H1 (cell line): Measurements from ENCODE around the gene FOXA2. TPM values are rescaled to one million over a fixed set of nuclear protein-coding genes. Genes with fewer than 3 reads are reported as not detected.

Experiments
- CTCF ChIA-PET: fragments of 300-600 bp; sonication (Branson Sonifier 250); formaldehyde crosslinking; loops from one replicate; lab custom pipeline; 2021; ENCODE audit not compliant: partially characterized antibody; lab: Charles Lee
- POLR2A ChIA-PET: fragments of 300-600 bp; sonication (Branson Sonifier 250); formaldehyde crosslinking; loops from one replicate; lab custom pipeline; 2021; ENCODE audit warnings: inconsistent platforms; ENCODE audit not compliant: partially characterized antibody; lab: Charles Lee
- DNase-seq, 2 experiments: peaks; one replicate each; pipeline versions ENCODE4 v3.0.0 to v3.0.0-alpha.2; 2010 to 2022; ENCODE audit warnings: low spot score in 2 of 2, low read depth in 1 of 2, mixed read lengths in 1 of 2
- FAIRE-seq: peaks from 2 replicates; lab custom pipeline; 2011; peaks lifted over from hg19 to GRCh38; lab: Jason Lieb, UNC
- H2AFZ ChIP-seq: 2 replicates; pipeline ENCODE4 v1.8.1; 2012; ENCODE audit warnings: low read length, inconsistent platforms
- H2AK5ac ChIP-seq: 2 replicates; pipeline ENCODE4 v1.6.1; 2013; ENCODE audit warnings: low read depth, low read length
- H2BK120ac ChIP-seq: replicated peaks from 2 replicates; pipeline ENCODE3; 2013; ENCODE audit warnings: low read depth, low read length, inconsistent platforms
- H2BK12ac ChIP-seq: 2 replicates; pipeline ENCODE4 v1.6.1; 2013; ENCODE audit warnings: low read depth, low read length
- H2BK15ac ChIP-seq: 2 replicates; pipeline ENCODE4 v1.6.1; 2013; ENCODE audit warnings: low read length
- H2BK20ac ChIP-seq: 2 replicates; pipeline ENCODE4 v1.6.1; 2013; ENCODE audit warnings: low read length
- H2BK5ac ChIP-seq: 2 replicates; pipeline ENCODE4 v1.6.1; 2013; ENCODE audit warnings: low read depth, low read length
- H3K14ac ChIP-seq: 2 replicates; pipeline ENCODE4 v1.6.1; 2013; ENCODE audit warnings: inconsistent platforms; ENCODE audit not compliant: insufficient read length
- H3K18ac ChIP-seq: 2 replicates; pipeline ENCODE4 v1.6.1; 2013; ENCODE audit warnings: low read length; ENCODE audit errors: extremely low read depth
- H3K23ac ChIP-seq: 2 replicates; pipeline ENCODE4 v1.6.1; 2013; ENCODE audit warnings: inconsistent platforms; ENCODE audit not compliant: insufficient read length
- H3K23me2 ChIP-seq: 2 replicates; pipeline ENCODE4 v1.6.1; 2013; ENCODE audit warnings: low read depth, low read length
- H3K27ac ChIP-seq: 2 replicates; pipeline ENCODE4 v1.6.1; 2011; ENCODE audit warnings: low read depth, low read length, inconsistent platforms
- H3K27me3 ChIP-seq, 4 experiments: replicated peaks in 1 of 4; 1 replicate in 1 of 4; 2 replicates in 3 of 4; pipeline versions ENCODE4 v1.6.1 to v1.8.1; 2011 to 2013; ENCODE audit warnings: low read length in 3 of 4, mild to moderate bottlenecking in 3 of 4, inconsistent platforms in 2 of 4, mixed read lengths in 2 of 4, moderate library complexity in 1 of 4; ENCODE audit not compliant: control insufficient read depth in 3 of 4, insufficient read depth in 3 of 4; ENCODE audit errors: extremely low read depth in 1 of 4
- H3K36me3 ChIP-seq, 4 experiments: 2 replicates each; pipeline versions ENCODE4 v1.6.1 to v1.8.1; 2011 to 2013; ENCODE audit warnings: mild to moderate bottlenecking in 4 of 4, low read length in 3 of 4, moderate library complexity in 2 of 4, control low read depth in 1 of 4, inconsistent platforms in 1 of 4; ENCODE audit not compliant: insufficient read depth in 4 of 4, control insufficient read depth in 2 of 4
- H3K4ac ChIP-seq: replicated peaks from 2 replicates; pipeline ENCODE3; 2013; ENCODE audit warnings: low read length, low read depth, mixed read lengths, inconsistent platforms; ENCODE audit not compliant: insufficient read length
- H3K4me1 ChIP-seq, 4 experiments: replicated peaks in 1 of 4; 1 replicate in 1 of 4; 2 replicates in 3 of 4; pipeline versions ENCODE4 v1.6.1 to v1.8.1; 2011 to 2013; ENCODE audit warnings: low read length in 3 of 4, inconsistent platforms in 2 of 4, mixed read lengths in 1 of 4; ENCODE audit not compliant: insufficient read depth in 4 of 4, control insufficient read depth in 3 of 4
- H3K4me2 ChIP-seq, 2 experiments: 2 replicates each; pipeline versions ENCODE4 v1.6.1 to v1.8.1; 2011 to 2013; ENCODE audit warnings: low read depth in 2 of 2, low read length in 2 of 2, control low read depth in 1 of 2, inconsistent platforms in 1 of 2, mild to moderate bottlenecking in 1 of 2; ENCODE audit not compliant: insufficient read depth in 1 of 2
- H3K4me3 ChIP-seq, 4 experiments: fragments of 200-600, 300-600 bp in 1 of 4; sonication (generic), shearing (Covaris generic), sonication (Bioruptor Twin) in 1 of 4; 2 replicates each; pipeline versions ENCODE4 v1.5.1 to v1.8.1; 2011 to 2016; ENCODE audit warnings: low read length in 4 of 4, low read depth in 3 of 4, control low read depth in 2 of 4, inconsistent platforms in 2 of 4, mild to moderate bottlenecking in 2 of 4, mixed read lengths in 1 of 4, moderate library complexity in 1 of 4; ENCODE audit not compliant: insufficient read depth in 2 of 4; ENCODE audit errors: extremely low read depth in 1 of 4
- H3K56ac ChIP-seq: replicated peaks from 2 replicates; pipeline ENCODE3; 2013; ENCODE audit warnings: low read depth, mild to moderate bottlenecking, mixed read lengths, low read length, inconsistent platforms; ENCODE audit not compliant: insufficient read length
- H3K79me1 ChIP-seq: 2 replicates; pipeline ENCODE4 v1.6.1; 2013; ENCODE audit warnings: low read depth, low read length, control low read depth
- H3K79me2 ChIP-seq, 2 experiments: 2 replicates each; pipeline versions ENCODE4 v1.6.1 to v1.8.1; 2012 to 2013; ENCODE audit warnings: low read length in 2 of 2, mild to moderate bottlenecking in 2 of 2, inconsistent platforms in 1 of 2; ENCODE audit not compliant: insufficient read depth in 2 of 2, control insufficient read depth in 1 of 2
- H3K9ac ChIP-seq, 4 experiments: replicated peaks in 1 of 4; 1 replicate in 1 of 4; 2 replicates in 3 of 4; pipeline versions ENCODE4 v1.6.1 to v1.8.1; 2011 to 2013; ENCODE audit warnings: low read depth in 3 of 4, low read length in 3 of 4, control low read depth in 2 of 4, mild to moderate bottlenecking in 2 of 4, moderate library complexity in 2 of 4, inconsistent platforms in 1 of 4; ENCODE audit errors: extremely low read depth in 1 of 4
- H3K9me3 ChIP-seq, 2 experiments: 2 replicates each; pipeline versions ENCODE4 v1.6.1 to v1.8.1; 2012 to 2013; ENCODE audit warnings: mild to moderate bottlenecking in 2 of 2, moderate library complexity in 2 of 2, control low read depth in 1 of 2, inconsistent platforms in 1 of 2, low read depth in 1 of 2, low read length in 1 of 2, mixed read lengths in 1 of 2; ENCODE audit not compliant: insufficient read depth in 2 of 2
- H4K20me1 ChIP-seq, 2 experiments: replicated peaks in 1 of 2; 2 replicates each; pipeline versions ENCODE3 to v1.8.1; 2011 to 2013; ENCODE audit warnings: inconsistent platforms in 2 of 2, low read length in 2 of 2, mild to moderate bottlenecking in 1 of 2; ENCODE audit not compliant: insufficient read depth in 2 of 2, control insufficient read depth in 1 of 2
- H4K5ac ChIP-seq: 2 replicates; pipeline ENCODE4 v1.6.1; 2013; ENCODE audit warnings: low read length, low read depth, mixed read lengths, inconsistent platforms; ENCODE audit not compliant: insufficient read length
- H4K8ac ChIP-seq: 2 replicates; pipeline ENCODE4 v1.8.0; 2013; ENCODE audit warnings: mild to moderate bottlenecking, moderate library complexity, low read length, inconsistent platforms; ENCODE audit not compliant: insufficient read depth; ENCODE audit errors: extremely low read depth
- H4K91ac ChIP-seq: replicated peaks from 2 replicates; pipeline ENCODE3; 2013; ENCODE audit warnings: low read length, mixed read lengths, inconsistent platforms; ENCODE audit not compliant: insufficient read length
- ASH2L ChIP-seq: fragments of 200-600, 300-600 bp; sonication (generic); IDR thresholded peaks from one replicate; pipeline ENCODE4 v1.7.1; 2017; ENCODE audit warnings: low read length
- CBX5 ChIP-seq: fragments of 300-800, 300-1000 bp; sonication (generic); IDR thresholded peaks from 2 replicates; pipeline ENCODE4 v1.7.1; 2016; ENCODE audit warnings: antibody characterized with exemption, low read length, low read depth
- POLR2AphosphoS5 ChIP-seq: IDR thresholded peaks from 2 replicates; pipeline ENCODE4 v1.6.1; 2011; ENCODE audit warnings: low read depth, low read length
- SIN3A ChIP-seq, 2 experiments: IDR thresholded peaks in 1 of 2; conservative IDR thresholded peaks in 1 of 2; 2 replicates each; pipeline ENCODE4 v1.6.1; 2011 to 2012; ENCODE audit warnings: low read length in 2 of 2, improper control_type of control experiment in 1 of 2, low read depth in 1 of 2, mild to moderate bottlenecking in 1 of 2
- TCF12 ChIP-seq: IDR thresholded peaks from 2 replicates; pipeline ENCODE4 v1.6.1; 2011; ENCODE audit warnings: low read depth, mild to moderate bottlenecking, low read length
- WGBS, 2 experiments: shearing (Covaris generic) in 1 of 2; methylation state at CpG; one replicate each; pipeline versions ENCODE4 v1.1.6 to v1.1.7; 2013 to 2015; ENCODE audit warnings: low lambda C conversion rate in 2 of 2, mixed read lengths in 2 of 2, inconsistent platforms in 1 of 2, low coverage in 1 of 2, missing lambda C conversion rate in 1 of 2; ENCODE audit not compliant: insufficient replicate concordance in 2 of 2, insufficient coverage in 1 of 2, insufficient read length in 1 of 2; ENCODE audit errors: extremely low coverage in 1 of 2, missing lambda C conversion rate in 1 of 2; 5-methylcytosine and 5-hydroxymethylcytosine counted together
- polyA plus RNA-seq, 7 experiments: library from polyadenylated mRNA; depleted of rRNA in 3 of 7; stranded (reverse) in 5 of 7; unstranded in 2 of 7; fragments of >200 nt in 5 of 7; fragments of 200-250 nt in 2 of 7; gene quantifications; 1 replicate in 5 of 7; 2 replicates in 1 of 7; 4 replicates in 1 of 7; pipeline versions ENCODE4 v1.2.1 to v1.2.3, GENCODE V29; 2011 to 2013; ENCODE audit warnings: missing spikeins in 2 of 7, mixed read lengths in 2 of 7
- total RNA-seq: library from RNA; stranded (reverse); fragmentation: NEBNext Ultra II Directional; extraction: Animal tissue kit (Norgen Biotek cat#: 25700); gene quantifications from 2 replicates; pipeline ENCODE4 v1.2.1, GENCODE V29; 2021

The FOXA2 gene
- total and polyA plus RNA-seq, 2 of the 8 experiments (the other 6 are each of a cell fraction or from before 2014, with no cell fraction given) = not detected

DNA sequence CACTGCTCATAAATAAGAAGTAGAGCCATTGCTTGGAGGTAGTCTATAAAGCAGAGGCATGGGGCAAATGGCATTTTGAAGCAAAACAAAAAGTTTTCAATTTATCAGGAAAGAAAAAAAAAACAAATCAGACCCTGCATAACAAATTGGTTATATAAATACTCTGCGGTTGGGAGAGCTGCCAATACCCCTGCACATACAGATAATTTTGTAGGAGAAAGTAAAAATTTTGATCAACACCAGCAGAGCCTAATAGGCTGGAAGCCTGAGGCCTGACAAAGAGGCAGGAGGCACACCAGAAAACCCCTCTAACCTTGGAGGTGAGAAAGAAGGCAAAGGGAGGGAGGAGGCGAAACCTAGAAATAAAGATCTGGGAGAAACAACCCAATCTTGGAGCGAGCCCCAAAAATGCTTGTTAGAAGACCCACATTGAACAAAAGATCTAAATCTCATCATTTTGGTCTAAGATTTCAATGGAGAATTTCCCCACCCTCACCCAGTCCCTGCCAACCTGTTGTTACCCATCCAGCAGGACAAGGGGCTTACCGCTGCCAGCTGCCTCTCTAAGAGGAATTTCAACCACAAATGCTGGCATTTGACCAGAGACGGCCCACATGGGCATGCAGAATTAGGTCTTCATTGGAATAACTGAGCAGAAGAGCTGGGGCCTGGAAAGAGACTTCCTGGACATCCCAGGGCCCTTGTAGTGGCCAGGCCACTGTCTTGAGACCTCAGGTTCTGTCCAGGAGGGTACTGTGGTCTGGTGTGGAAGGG, 28.4 kb downstream of the FOXA2 start:
- Histone ChIP-seq H2BK15ac (no peak overlapping the region), H3K4me1 (peaks cover 8 to 23% (median 16%) of the 10 kb centered on the region in 4 experiments), H3K27ac (no peak overlapping the region), H3K4me2 (peak overlapping the region; percentile 20 to 43; a peak in 2 of 4 replicates), H2BK20ac (no peak overlapping the region), H3K14ac (no peak overlapping the region), H2BK12ac (no peak overlapping the region), H4K5ac (no peak overlapping the region), H3K79me2 (no peaks in the 10 kb centered on the region), H4K91ac (no peak overlapping the region), H3K23ac (no peak overlapping the region), H2AFZ (no peak overlapping the region), H2BK5ac (no peak overlapping the region), H3K27me3 (peaks cover 30 to 55% (median 50%) of the 10 kb centered on the region in 4 experiments), H3K9ac (no peak overlapping the region), H4K20me1 (peaks cover 0 to 6% of the 10 kb centered on the region in 2 experiments), H2BK120ac (no peak overlapping the region), H3K9me3 (0 out of 4 replicates have a peak, but pooled peaks cover 0 to 3% of the 10 kb centered on the region in 2 experiments), H3K18ac (no peak overlapping the region), H3K4ac (no peak overlapping the region), H3K36me3 (no peaks in the 10 kb centered on the region), H3K79me1 (no peaks in the 10 kb centered on the region), H3K4me3 (no peak overlapping the region; a peak in 1 of 8 replicates), H2AK5ac (no peak overlapping the region), H3K56ac (no peak overlapping the region), H3K23me2 (no peaks in the 10 kb centered on the region; the same call in 1 of the 2 replicates), H4K8ac (no peak overlapping the region)
- FAIRE-seq (no peak), DNase-seq (no peak)
- ChIA-PET POLR2A (no interaction called here), CTCF (no interaction called here)
- 74% methylated on average over 5 of the region's 5 CpGs; no CpG with 5 or more reads in 1 of the 2 experiments for WGBS, 2 experiments
- TF ChIP-seq SIN3A (conservative IDR thresholded peaks at IDR 0.05 in 1 of 2, IDR thresholded peaks at IDR 0.05 in 1 of 2; ENCODE audit: low read depth in 1 of 2, low read length in 2 of 2) (no peak), TCF12 (no peak), ASH2L (no peak), CBX5 (no peak), POLR2AphosphoS5 (no peak)
